Cardiac septum (tissue), 1 donor: ENCODE measurements around the gene RDH12. TPM values are rescaled to one million over a fixed set of nuclear protein-coding genes. Genes with fewer than 3 reads are reported as not detected.

Experiments used
- DNase-seq: peaks from one replicate; pipeline ENCODE4 v3.0.0-alpha.2; 2020; ENCODE audit warnings: low spot score
- intact Hi-C: fragments of 100-400 bp; cut with DNase I; formaldehyde crosslinking; loops from one replicate; pipeline ENCODE4 v1.14.0; 2022
- total RNA-seq: library from RNA; stranded (reverse); fragmentation: NEBNext Ultra II Directional; extraction: Animal tissue kit (Norgen Biotek cat#: 25700); gene quantifications from one replicate; pipeline ENCODE4 v1.2.1, GENCODE V29; 2021
- donor health status: DM: no; HTN: no; CAD: no.

RDH12 gene
- total RNA-seq, 1 donor from 2014 or later = not detected

DNA sequence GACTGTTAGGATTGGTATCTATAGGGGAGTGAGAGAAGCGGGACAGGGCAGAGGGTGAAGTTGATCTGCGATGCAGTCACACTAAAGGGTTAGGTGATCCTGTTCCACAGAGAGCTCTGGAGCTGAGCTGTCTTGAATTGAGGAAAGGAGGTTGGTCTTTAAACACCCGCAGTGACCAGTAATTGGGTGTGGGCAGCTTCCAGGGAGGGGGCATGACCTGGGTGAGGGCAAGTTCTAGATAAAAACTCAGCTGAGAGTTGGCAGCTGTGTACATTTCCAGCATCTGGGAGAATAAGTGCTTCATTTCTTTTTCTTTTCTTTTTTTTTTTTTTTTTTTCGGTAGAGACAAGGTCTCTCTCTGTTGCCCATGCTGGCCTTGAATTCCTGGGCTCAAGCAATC, 35.1 kb downstream of the RDH12 start:
- intact Hi-C loops = no loop called here
- no peak for DNase-seq

DNA sequence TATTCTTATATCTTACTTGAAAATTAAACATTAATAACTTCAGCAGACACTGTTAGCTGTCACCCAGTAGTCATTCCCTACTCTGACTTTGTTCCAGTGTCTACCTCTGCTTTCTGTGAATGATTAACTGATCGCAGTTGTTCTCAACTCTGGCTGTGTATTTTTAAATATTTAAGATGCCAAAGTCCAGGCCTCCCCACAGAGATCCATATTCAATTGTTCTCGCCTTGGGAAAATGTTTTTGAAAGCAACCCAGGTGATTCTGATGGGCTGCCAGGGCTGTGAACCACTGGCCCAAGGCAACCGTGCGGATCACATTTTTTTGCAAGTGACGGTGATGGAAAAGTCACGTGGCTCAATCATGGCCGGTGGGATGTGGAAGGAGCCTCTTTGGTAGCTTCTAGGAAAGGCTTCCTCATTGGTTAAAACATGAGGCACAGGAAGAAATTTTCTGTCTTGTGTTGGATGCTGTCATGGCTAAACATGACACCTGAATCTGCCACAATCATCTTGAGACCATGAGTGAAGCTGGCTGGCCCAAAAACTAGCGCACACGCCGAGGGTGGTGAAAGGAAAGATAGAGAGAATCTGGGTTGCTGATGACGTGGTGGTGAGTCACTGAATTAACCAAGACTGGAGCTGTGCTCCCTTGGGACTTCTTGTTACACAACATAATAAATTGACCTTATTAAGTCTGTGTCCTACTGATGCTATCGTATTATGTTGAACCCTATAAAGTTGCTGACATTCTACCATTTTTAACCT, 37.2 kb downstream of the RDH12 start:
- intact Hi-C loops = no loop called here
- DNase-seq = no peak

DNA sequence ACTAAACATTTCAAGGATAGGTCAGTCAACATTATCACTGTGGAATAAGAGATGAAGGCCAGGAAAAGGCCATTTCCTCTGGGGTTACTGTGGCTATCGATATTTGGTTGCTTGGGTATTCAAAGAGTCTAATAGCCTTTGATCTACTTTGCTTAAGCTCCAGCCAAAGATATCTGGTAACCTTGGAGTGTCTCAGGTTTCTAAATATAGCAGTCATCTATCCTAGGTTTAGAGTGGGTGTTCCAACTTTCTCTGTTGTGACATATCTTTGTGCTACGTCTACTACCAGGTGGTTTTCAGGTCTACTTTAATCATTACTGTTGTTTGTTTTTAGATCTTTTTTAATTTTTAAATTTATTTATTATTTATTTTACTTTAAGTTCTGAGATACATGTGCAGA, 42.4 kb downstream of the RDH12 start:
- intact Hi-C loops = no loop called here

DNA sequence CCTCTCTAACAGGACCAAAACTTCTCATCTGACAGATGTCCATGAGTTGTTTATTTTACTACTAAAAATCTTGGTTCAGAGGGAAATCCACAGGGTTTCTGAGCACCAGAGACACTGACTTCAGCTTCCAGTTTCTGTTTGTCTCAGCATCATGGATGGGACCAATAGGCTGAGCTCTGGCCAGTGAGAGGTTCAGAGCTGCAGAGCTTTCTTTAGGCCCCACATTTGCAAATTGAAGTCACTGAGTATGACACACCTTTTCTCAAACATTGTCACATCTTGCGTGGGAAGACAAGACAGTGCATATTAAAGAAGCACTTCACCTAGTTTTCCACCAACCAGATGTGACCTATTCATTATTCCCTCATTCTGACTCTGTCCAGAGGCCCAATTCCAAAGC, 45.2 kb downstream of the RDH12 start:
- intact Hi-C loops = no loop called here

More for the DNA sequence above, 42.4 kb downstream of the RDH12 start:
- DNase-seq = no peak

DNA sequence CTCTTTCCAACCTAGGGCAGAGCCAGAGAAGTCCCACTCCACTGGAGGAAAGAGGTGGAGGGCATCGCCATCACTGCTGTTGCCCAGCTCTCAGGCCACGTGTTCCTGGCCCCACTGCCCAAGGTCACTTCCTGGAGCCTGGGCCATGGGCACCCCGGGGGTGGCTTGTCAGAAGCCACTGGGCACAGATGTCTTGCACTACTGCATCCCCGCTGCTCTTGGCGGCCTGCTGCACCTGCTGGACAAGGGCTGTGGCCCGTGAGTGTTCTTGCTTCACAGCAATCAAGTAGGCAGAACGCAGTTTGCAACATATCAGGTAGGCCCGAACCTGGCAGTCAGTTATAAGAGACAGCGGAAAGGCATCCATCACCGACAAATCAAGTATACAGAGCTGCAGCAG, 46.6 kb downstream of the RDH12 start:
- intact Hi-C loops = no loop called here
- DNase-seq = no peak

More for the DNA sequence above, 45.2 kb downstream of the RDH12 start:
- no peak for DNase-seq

DNA sequence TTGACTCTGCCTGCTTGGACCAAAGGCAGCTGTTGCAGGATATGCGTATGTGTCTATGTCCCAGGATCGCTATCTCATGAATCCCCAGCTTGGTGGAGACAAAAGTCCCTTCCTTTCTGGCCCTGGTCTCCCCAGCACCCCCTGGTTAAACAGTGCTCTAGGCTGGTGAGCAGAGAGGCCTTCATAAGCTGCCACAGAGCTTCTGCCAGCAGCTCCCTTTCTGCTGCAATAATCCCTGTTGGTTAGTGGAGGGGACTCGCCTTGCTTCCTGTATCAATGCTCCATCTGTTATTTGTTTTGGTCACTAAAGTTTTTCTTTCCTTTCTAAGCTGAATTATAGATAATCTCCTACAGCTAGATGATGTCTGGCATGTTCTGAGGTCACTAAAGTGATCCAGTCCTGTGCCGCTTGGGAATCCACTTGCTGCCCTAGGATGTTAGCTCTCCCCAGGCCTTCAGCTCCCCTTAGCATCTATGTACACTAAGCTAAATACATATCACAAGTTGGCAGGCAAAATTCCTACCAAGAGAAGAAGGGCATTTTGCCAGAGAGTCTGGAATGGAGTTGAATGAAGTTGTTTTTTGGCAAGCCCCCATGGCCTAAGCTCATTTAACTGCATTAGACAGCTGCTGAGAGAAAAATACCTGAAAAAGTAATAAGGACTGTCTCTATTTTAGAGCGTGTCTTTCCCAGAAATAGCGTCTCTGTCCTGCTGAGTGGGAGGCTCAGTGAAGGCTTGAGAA, 47.8 kb downstream of the RDH12 start:
- intact Hi-C loops = no loop called here
- DNase-seq = no peak

DNA sequence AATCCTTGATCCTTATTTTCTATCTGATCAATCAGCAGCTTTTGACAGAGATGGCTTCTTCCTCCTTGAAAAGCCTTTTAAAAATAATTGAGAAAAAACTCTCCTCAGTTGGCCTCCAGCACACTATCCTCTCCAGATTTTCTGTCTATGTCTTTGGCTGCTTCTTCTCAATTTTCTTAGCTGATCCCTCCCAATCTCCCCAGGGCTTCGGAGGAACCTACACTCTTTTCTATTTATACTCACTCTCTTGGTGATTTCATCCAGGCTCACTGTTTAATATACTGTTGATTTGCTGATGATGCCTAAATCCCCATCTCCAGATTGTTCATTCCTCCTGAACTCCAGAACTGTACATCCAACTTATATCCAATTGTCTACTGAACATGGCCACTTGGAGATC, 54.8 kb downstream of the RDH12 start:
- DNase-seq = no peak
- intact Hi-C loops = no loop called here

DNA sequence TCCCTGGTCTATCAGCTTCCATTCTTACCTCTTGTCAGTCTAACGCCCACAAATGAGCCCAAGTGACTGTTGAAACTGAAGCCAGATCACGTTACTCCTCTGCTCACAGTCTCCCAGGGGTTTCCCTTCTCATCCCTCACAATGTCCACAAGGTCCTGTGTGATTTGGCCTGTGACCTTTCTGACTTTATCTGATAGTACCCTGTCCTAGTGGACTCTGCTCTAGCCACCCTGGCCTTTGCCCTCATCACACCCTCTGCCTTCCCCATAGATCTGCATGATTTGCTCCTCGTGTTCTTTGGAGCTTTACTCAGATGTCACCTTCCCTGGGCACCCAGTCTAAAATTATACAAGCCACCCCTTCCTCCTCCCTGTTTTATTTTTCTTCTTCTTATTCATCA, 55.5 kb downstream of the RDH12 start:
- no peak for DNase-seq
- intact Hi-C loops = no loop called here

DNA sequence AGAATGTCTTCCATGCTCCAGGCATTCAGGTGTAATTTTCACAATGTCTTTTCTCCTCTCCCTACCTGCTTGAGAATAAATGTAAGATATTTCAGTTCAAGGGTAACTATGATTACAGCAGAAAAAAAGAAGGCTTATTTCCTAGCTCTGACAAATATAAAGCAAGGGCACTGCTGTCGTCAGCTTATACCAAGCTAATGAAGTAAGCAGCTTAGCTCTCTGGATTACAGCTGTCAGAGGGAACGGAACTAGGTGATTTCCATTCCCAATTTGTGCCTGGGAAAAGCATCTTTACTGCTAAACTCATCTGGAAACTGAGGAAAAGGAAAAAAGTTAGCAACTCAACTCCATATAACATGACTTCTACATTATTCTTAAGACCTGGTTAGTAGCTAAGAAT, 58.2 kb downstream of the RDH12 start:
- no peak for DNase-seq

DNA sequence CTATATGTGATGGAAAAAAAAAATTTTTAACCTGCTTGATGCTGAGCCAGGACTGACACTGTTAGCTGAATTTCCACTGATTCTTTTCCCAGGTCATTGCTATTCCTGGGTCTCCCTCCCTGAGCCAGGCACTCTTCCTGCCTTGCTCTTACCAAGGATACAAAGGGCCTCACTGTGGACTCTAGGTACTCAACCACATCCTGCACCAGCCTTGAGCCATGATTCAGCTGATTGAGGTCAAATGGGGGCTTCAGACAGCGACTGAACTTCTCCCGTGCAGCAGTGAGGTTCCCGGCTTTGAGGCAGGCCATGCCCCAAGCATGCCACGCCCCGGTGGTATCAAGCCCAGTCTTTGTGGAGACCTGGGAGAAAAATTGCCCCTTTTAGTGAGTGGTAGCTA, 60.4 kb downstream of the RDH12 start:
- intact Hi-C loops = no loop called here
- DNase-seq = no peak

More for the DNA sequence above, 58.2 kb downstream of the RDH12 start:
- intact Hi-C loops = no loop called here

DNA sequence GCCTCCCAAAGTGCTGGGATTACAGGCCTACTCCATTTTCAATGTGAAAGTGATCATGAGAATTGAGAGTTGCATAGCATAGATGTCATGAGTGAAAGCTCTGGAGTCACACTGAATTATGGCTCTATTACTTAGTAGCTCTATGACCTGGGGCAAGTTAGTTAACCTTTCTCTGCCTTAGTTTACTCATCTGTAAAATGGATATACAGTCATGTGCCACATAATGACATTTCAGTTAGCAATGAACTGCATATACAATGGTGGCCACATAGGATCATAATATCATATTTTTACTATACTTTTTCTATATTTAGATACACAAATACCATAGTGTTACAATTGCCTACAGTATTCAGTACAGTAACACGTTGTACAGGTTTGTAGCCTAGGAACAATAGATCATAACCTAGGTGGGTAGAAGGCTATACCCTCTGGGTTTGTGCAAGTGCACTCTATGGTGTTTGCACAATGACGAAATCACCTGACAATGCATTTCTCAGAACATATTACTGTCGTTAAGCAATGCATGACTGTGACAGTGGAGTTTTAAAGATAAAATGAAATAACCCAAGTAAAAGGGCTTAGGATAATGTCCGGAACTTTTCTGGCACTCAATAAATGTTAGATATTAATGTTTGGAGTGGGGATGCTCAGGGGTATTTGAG, 61.6 kb downstream of the RDH12 start:
- intact Hi-C loops = no loop called here

DNA sequence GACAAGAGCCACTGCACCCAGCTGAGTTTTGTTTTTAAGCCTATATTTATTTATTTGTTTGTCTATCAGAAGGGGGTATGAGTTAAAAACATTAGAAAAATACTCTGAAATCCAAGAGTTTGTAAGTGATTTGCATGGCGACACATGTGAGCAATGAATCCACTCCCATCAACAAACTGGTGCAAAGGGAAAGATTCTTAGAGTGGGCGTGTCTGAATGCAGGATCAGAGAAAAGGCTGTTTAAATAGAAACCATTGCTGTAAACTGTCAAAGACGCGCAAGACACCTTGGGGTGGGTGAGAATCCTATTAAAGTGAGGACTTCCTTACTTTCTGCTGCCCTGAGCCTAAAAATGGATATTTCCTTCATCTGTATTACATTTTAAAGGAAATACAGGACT, 62.8 kb downstream of the RDH12 start:
- intact Hi-C loops = no loop called here
- DNase-seq = no peak

More for the DNA sequence above, 61.6 kb downstream of the RDH12 start:
- no peak for DNase-seq

DNA sequence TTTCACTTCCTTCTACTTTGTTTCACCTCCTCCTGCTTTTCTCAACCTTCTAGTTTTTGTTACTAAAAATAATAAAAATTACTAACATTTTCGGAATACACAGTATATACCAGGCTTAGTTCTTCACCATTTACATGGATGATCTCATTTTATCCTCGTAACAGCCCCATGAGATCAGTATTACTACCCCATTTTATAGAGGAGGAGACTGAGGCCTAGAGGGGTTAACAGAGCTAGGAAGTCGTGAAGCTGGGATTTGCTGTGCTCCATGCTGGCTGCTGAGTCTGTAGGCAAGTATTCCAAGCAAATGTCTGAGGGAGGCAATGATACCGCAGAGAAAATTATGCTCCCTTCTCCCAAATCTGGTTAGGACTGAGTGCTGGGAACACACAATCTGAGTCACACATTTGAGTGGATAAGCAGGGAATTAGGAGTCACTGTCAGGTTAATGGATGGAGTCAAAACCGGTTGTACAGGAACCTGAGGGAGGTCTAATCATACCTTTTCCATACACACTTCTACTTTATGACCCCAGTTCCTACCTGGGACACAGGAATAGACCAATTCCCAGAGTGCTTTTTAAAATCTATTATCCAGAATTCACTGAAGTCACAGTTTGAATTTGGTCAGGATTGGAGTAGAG, 63.6 kb downstream of the RDH12 start:
- no peak for DNase-seq
- intact Hi-C loops = no loop called here

DNA sequence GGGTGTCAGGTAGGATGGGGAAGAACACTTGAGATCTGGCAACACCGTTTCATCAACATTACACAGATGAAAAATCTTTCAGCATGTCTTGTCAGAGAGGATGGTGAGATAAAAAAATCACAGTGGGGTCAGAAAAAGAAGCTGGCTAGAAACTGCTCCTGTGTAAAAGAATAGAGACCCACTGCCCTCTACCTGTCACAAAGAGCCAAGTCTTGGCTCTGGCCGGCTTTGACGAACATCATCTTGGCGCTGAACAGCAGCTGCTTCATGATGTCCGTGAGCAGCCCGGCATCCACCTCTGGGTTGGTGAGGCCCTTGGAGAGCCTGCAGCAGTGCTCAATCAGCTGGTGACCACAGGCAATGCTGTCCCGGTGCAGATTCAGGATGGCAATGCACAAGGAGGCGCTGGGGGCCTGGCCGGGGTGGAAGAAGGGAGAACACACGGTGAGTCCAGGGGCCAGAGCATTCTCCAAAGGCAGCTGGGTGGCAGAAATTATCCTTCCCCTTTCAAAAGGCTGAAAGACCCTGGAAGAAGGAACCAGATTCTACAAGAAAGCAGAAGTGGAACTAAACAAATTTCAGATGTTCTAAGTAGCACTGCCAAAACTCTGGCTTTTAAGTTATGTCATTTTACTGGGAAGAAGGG, 64.5 kb downstream of the RDH12 start:
- intact Hi-C loops = no loop called here

DNA sequence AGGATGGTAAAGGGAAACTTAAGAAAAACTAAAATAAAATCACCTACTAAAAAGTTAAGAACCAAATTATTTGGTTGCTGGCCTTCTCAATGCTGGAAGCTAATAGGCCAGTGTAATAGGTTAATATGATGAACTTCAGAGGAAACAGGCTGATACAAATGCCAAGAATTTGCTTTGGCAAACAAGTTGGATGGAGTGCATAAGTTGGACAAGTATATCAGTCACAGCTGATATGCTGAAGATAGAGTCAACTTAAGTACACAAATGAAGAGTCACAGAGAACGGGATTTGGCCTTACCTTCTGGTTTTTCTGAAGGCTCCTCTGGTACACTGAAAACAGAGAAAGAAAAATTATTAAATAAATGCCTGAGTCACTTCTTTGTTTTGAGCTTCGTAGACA, 66.5 kb downstream of the RDH12 start:
- intact Hi-C loops = no loop called here
- DNase-seq = no peak

More for the DNA sequence above, 64.5 kb downstream of the RDH12 start:
- no peak for DNase-seq

DNA sequence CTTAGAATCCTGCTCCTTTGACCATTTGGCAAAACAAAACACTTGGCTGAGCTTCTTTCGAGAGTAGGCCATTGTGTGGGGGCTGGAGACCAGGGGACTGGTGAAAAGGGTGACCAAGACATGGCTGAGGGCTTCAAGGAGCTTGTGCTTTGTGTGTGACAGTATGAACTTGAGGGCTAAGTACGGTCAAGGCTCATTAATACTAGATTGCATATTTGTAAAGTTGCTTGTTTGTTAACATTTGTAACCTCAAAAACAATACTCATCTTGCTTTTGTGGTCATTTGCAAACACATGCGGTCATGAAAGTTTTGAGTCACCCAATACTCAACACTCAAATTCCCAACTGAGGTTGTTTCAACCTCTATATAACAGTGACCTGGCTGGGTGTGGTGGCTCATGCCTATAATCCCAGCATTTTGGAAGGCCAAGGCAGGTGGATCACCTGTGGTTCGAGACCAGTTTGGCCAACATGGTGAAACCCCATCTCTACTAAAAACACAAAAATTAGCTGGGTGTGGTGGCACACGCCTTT, 72.2 kb downstream of the RDH12 start:
- no peak for DNase-seq
- intact Hi-C loops = no loop called here

DNA sequence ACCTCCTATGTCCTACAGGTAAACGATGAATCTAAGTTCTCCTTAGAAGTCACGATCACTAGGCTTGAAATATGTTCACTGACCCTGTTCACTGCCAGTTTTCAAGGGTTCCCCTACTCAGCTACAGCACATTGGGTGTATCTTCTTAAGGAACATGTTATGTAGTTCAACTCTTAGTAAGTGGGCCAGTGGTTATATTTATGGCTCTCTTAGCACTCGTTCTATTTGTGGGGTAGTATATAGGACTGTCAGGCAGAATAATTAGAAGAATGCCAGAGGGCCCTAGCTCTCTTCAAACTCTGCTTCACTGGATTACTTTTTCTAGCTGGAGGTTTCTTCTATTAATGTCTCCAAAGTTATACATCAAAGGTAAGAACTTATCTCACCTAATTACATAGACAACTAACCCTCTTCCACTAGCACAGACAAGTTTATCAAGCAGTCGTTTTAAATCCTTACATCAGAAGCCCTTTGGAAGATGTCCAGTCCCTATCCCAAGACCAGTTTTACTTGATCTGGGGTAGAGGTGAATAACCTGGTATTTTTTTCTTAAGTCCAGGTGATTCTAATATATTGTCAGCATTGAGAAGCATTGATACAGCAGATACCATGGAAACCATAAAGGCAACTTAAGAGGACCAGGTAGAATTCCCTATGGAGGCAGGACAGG, 75.1 kb downstream of the RDH12 start:
- DNase-seq = no peak
- intact Hi-C loops = no loop called here

DNA sequence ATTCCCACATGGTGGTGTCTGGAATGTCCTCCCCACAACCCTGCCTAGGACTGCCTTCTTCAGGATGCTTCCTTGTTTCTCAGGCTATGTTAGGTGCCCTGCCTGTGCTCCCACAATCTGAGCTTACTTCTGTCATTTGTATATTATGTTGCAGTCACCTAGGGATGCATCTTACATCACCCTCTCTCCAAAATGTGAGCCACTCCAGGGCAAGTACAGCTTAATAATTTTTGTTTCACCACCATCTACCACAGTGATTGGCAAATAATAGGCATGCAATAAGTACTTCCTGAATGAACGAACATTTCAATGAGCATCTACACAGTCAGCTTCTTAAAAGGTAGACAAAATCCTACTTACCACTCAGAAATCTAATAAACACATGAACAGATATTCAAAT, 77.1 kb downstream of the RDH12 start:
- no peak for DNase-seq
- intact Hi-C loops = no loop called here

DNA sequence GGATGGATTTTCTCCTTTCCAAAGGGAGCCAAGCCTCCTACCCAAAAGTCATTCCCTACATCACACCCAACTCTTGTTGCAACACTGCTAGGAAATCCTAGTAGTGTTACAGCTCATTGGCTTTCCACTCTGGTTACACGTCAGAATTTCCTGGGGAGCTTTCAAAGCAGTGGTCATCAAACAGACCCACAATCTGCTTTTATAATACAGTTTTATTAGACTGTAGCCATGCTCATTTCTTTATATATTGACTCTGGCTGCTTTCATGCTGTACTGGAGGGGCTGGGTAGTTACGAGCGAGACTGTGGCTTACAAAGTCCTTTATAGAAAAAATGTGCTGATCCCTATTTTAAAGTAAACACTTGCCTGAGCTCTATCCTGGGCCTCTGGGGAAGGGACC, 80.4 kb downstream of the RDH12 start:
- intact Hi-C loops = no loop called here
- DNase-seq = no peak
